ENCODE data around the gene FRAS1. TPM values are rescaled to one million over a fixed set of nuclear protein-coding genes. Genes with fewer than 3 reads are reported as not detected.

The FRAS1 gene
- total and polyA plus RNA-seq, 9 donors: 0.16 to 5.3 (median 1.4) TPM

DNA sequence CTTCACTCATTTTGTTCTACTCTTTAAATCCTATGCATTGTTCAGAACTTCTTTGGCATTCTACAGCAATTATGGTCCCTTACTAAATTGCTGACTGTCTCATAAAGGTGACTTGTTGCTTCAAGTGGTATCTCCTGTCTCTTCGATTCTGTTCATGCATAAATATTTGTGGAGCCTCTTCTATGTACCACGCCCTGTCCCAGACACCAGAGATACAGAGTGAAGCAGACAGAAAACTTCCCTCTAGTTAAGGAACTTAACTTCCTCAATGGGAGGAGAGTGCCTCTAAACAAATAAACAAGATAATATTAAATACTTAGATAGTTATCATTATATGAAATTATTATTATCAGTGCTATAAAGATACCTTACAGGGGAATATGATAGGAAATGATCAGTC is 235.7 kb downstream of the FRAS1 start:
- Histone ChIP-seq H3K36me3 (no peaks in the 10 kb centered on the region), H3K27me3 (no peaks in the 10 kb centered on the region), H3K9me3 (no peaks in the 10 kb centered on the region), H3K4me1 (ENCODE audit: insufficient read depth) (no peaks in the 10 kb centered on the region), H3K4me3 (no peak overlapping the region), H3K27ac (no peak overlapping the region)
- DNase-seq: no peak
- WGBS, 3 donors: 84 to 90% (median 84%) methylated on average over 2 of the region's 2 CpGs
- intact Hi-C loops (cut with DNase I): no loop called here
- TF ChIP-seq, protein P1, sequence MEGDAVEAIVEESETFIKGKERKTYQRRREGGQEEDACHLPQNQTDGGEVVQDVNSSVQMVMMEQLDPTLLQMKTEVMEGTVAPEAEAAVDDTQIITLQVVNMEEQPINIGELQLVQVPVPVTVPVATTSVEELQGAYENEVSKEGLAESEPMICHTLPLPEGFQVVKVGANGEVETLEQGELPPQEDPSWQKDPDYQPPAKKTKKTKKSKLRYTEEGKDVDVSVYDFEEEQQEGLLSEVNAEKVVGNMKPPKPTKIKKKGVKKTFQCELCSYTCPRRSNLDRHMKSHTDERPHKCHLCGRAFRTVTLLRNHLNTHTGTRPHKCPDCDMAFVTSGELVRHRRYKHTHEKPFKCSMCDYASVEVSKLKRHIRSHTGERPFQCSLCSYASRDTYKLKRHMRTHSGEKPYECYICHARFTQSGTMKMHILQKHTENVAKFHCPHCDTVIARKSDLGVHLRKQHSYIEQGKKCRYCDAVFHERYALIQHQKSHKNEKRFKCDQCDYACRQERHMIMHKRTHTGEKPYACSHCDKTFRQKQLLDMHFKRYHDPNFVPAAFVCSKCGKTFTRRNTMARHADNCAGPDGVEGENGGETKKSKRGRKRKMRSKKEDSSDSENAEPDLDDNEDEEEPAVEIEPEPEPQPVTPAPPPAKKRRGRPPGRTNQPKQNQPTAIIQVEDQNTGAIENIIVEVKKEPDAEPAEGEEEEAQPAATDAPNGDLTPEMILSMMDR (IDR thresholded peaks at IDR 0.05): no peak
- no peak for TF ChIP-seq EP300 (IDR thresholded peaks at IDR 0.05)
- TF ChIP-seq POLR2A (IDR thresholded peaks at IDR 0.05): no peak

DNA sequence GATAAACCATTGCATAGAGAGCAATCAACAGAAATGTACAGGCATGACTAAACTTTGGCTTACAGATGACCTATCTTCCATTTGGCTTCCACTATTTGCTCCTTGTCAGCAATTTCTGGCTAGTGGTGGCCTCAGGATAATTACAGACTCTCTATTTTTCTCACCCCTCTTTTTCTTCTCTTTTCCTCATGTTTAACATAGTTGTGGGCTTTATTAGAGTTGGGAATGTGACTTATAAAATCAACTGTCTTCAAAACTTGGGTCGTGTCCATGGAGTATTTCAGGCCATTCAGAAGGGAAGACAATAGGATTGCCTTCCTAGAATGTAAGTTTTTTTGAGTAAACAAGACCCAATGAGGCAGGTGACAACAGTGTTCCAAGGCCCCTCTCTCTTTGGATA is 236.2 kb downstream of the FRAS1 start:
- TF ChIP-seq, protein P1 (IDR thresholded peaks at IDR 0.05): no peak
- TF ChIP-seq POLR2A (IDR thresholded peaks at IDR 0.05): no peak
- no peak for TF ChIP-seq EP300 (IDR thresholded peaks at IDR 0.05)
- no peaks in the 10 kb centered on the region for H3K9me3 ChIP-seq
- DNase-seq: no peak
- H3K27me3 ChIP-seq: no peaks in the 10 kb centered on the region
- H3K36me3 ChIP-seq: no peaks in the 10 kb centered on the region
- intact Hi-C loops (cut with DNase I): no loop called here
- no peak overlapping the region for H3K27ac ChIP-seq
- H3K4me1 ChIP-seq (ENCODE audit: insufficient read depth): no peaks in the 10 kb centered on the region
- H3K4me3 ChIP-seq: no peak overlapping the region
- WGBS, 3 donors: 8 to 34% (median 19%) methylated on average over 1 of the region's 1 CpG

DNA sequence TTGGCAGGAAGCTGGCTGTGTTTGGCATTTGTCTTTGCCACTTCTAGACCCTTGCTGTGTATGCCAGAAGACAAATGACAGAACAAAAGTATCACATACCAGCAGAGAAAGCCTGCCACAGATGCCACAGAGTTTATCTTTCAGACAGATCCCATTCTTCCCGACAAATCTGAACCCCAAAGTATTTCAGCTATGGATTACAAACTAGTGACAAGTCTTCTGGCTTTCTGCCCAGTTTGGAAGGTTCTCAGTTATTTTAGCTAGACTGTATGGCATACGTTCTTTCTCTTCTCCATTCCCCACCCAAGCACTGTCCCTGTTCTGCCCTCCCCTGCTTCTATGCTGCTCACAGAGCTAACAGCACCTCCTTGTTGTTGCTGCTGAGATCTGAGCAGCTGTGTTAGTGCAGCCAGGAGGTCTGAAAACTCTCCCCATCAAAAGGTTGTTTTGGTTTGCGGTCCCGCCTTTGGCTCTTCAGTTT is 236.7 kb downstream of the FRAS1 start:
- H3K27ac ChIP-seq: no peak overlapping the region
- intact Hi-C loops (cut with DNase I): no loop called here
- WGBS, 3 donors: 26 to 31% (median 26%) methylated on average over 4 of the region's 4 CpGs
- H3K4me1 ChIP-seq (ENCODE audit: insufficient read depth): no peaks in the 10 kb centered on the region
- TF ChIP-seq EP300 (IDR thresholded peaks at IDR 0.05) (no peak), POLR2A (IDR thresholded peaks at IDR 0.05) (no peak)
- no peaks in the 10 kb centered on the region for H3K9me3 ChIP-seq
- H3K4me3 ChIP-seq: no peak overlapping the region
- no peaks in the 10 kb centered on the region for H3K36me3 ChIP-seq
- DNase-seq: no peak
- H3K27me3 ChIP-seq: no peaks in the 10 kb centered on the region

DNA sequence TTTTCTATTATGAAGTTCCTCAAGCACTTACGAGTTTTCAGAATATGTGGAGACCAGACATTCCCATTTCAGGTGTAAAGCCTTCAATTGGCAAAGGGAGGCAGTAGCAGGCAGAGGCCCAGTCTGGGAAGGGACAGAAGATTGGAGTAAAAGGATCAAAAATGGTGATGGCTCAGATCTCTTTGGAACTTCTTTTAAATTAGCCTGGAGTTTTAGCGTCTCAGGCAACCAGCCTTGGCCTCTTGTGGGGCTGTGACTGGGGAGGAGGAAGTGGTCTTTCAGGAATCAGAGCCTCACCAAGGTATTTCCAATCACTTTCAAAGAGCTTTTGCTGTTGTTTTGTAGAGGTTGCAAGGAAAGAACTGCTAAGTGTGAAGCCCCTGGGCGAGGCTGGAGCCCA is 239.1 kb downstream of the FRAS1 start:
- no peaks in the 10 kb centered on the region for H3K9me3 ChIP-seq
- intact Hi-C loops (cut with DNase I): no loop called here
- WGBS, 3 donors: 82 to 97% (median 92%) methylated on average over 3 of the region's 3 CpGs

DNA sequence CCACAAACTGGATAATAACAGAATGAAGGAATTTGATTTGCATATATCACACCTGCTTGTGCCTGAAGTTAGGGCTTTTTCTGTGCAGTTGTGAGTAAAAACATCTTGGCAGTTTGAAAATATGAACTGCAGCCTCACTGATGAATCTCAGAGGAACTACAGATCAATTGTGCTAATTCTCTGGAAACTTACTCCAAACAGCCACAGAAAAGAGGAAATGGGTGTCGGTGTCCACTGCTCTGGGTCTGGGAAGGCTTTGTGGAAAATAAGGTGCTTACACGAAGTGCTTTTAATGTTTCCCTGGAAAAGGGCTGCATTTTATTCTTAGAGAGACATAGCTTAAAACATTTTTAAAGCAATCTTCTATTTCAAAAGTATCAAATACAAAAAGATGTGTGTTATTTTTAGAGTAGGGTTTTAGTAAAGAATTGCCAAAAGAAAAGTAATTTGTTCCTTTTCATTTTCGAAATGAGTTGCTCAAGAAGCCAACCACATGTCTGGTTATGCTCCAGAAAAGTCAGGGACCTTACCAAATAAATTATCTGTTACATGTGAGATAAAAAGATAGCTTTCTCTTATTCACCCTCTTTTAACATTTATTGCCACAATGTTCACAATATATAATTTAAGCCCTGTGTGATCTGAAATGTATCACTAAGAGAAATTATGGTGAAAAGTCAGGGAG is 240.1 kb downstream of the FRAS1 start:
- DNase-seq: no peak
- no peak overlapping the region for H3K4me3 ChIP-seq
- TF ChIP-seq, protein P1 (IDR thresholded peaks at IDR 0.05): no peak
- no peak for TF ChIP-seq POLR2A (IDR thresholded peaks at IDR 0.05)
- TF ChIP-seq EP300 (IDR thresholded peaks at IDR 0.05): no peak
- no peaks in the 10 kb centered on the region for H3K27me3 ChIP-seq
- H3K27ac ChIP-seq: no peak overlapping the region
- H3K36me3 ChIP-seq: no peaks in the 10 kb centered on the region
- intact Hi-C loops (cut with DNase I): no loop called here
- no peaks in the 10 kb centered on the region for H3K4me1 ChIP-seq (ENCODE audit: insufficient read depth)
- H3K9me3 ChIP-seq: no peaks in the 10 kb centered on the region
- 16 to 26% (median 24%) methylated on average over 3 of the region's 3 CpGs for WGBS, 3 donors

More for the DNA sequence above, 239.1 kb downstream of the FRAS1 start:
- Histone ChIP-seq H3K4me1 (ENCODE audit: insufficient read depth) (no peaks in the 10 kb centered on the region), H3K36me3 (no peaks in the 10 kb centered on the region), H3K27ac (no peak overlapping the region), H3K27me3 (no peaks in the 10 kb centered on the region), H3K4me3 (no peak overlapping the region)
- TF ChIP-seq, protein P1 (IDR thresholded peaks at IDR 0.05): no peak
- TF ChIP-seq EP300 (IDR thresholded peaks at IDR 0.05) (no peak), POLR2A (IDR thresholded peaks at IDR 0.05) (no peak)
- DNase-seq: no peak

Data from ovary (tissue), 9 donors.